SIG-M5 treated with dmso at 0.1 percent for 504 hours (cell line): Measurements from ENCODE around the gene STUB1.
A peak's percentile ranks its signal among the peaks of the same experiment; 100 is the strongest.

Experiments used
- DNase-seq: peaks from one replicate; lab custom pipeline; 2025; ENCODE audit not compliant: unreplicated experiment; lab: John Stamatoyannopoulos, UW

Gene STUB1

DNA sequence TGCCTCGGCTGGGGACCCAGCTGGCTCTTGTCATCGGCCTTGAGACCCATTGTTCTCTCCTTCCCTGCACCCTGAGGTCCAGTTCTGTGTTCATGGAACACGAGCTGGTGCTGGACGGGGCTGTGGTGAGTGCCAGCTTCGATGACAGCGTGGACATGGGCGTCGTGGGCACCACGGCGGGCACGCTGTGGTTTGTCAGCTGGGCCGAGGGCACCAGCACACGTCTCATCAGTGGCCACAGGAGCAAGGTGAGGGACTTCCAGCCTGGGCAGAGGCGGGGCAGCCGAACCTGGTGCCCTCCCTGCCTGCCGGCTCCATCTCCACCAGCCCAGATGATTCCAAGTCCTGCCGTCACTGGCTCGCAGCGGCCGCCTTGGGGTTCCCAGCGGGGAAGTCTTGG, 17.6 kb upstream of the STUB1 start:
- DNase-seq, result no peak

DNA sequence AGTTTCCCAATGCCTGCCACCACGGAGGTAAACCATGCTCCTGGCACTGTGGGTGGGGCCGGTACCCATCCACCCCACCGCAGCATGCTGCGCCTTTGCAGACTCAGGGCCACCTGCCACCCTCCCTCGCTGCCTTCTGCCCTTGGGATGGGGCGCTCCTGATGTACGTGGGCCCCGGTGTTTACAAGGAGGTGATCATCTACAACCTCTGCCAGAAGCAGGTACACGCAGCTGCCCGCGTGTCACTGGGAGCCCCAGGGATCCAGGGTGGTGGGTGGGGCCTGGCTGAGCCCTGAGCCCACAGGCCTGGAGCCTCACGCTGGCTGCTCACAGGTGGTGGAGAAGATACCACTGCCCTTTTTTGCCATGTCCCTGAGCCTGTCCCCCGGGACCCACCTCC, 13.6 kb upstream of the STUB1 start:
- no peak for DNase-seq

DNA sequence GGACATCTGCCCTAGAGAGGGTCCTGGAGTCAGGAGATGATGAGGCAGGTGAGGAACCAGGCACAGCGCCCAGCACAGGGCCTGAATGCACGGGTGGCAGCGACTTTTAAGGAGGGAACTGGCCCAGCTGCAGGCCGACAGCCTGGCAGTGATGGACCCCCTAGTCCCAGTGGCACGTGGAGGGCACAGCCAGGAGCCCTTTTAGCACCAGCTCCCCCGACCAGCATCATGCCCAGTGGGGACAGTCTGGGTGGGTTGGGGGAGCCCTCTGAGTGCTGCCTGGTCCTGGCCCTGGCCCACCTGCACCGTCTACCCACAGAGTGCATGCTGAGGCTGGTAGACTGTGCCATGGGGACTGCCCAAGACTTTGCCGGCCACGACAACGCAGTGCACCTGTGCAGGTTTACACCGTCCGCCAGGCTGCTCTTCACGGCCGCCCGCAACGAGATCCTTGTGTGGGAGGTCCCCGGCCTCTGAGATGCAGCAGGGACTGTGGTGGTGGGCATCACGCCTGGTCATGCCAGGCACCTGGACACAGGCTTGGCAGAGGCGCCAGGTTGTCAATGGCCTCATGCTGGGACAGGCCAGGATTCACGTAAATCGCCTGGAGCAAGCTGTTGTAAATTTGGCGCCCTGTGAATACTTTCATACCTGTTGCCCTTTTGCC, 13.0 kb upstream of the STUB1 start:
- DNase-seq, result no peak

DNA sequence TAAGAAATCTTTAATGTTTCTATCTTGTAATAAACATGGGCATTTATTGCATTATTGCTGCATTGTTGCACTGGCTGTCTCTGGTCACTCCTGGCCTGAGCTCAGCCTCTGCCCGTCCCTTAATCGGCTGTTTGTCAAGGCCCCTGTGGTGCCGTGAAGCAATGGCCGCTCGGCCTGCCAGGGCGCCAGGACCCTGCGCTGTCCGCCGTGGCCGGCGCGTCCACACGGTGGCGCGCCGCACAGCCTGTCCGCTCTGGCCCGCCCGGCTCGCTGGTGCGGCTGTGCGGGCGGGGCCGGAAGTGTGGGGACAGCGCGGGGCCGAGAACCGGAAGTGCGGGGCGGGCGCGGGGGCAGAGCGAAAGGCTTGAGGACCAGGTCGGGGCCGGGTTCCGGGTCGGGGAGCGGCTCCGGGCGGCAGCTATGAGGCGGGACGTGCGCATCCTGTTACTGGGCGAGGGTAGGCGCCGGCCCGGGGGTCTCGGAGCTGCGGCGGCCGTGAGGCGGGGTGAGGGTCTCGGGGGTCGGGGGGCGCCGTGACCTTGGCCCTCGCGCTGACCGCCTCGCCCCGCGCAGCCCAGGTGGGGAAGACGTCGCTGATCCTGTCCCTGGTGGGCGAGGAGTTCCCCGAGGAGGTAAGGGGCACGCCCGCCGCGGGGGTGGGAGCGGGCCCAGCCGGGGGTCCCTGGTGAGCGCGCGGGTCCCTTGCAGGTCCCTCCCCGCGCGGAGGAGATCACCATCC, 12.3 kb upstream of the STUB1 start, which contains the start of gene RHOT2:
TSS of gene RHOT2 (plus strand) at position 353 of the 739 bp plus-strand sequence. CDS start at position 421, 68 bp downstream.
- DNase-seq, result peak; percentile 79

DNA sequence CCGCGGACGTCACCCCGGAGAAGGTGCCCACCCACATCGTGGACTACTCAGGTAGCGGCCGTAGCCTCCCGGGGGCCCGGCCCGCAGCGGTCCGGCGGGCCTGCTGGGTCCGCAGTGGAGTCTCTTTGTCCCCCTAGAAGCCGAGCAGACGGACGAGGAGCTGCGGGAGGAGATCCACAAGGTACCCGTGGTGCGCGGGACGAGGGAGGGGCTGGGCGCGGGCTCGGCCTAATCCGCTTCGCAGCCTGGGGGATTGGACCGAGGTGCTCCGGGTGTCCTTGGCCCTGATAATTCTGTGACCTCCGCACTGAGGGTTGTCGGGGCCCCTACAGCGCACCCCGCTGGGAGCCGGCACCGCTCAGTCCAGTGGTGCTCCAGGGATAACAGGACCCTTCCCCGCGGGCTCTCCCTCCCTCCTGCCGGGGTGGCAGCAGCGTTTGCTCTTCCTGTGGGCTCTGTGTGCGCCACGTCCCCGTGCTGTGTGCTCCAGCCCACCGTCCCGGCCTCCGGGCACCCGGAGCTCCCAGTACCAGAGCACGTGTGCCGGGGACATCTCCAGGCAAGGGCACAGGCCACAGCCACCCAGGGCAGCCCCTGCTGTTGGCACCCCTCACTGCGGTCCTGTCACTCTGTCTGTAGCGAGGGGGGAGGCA, 11.6 kb upstream of the STUB1 start:
- DNase-seq, result no peak

DNA sequence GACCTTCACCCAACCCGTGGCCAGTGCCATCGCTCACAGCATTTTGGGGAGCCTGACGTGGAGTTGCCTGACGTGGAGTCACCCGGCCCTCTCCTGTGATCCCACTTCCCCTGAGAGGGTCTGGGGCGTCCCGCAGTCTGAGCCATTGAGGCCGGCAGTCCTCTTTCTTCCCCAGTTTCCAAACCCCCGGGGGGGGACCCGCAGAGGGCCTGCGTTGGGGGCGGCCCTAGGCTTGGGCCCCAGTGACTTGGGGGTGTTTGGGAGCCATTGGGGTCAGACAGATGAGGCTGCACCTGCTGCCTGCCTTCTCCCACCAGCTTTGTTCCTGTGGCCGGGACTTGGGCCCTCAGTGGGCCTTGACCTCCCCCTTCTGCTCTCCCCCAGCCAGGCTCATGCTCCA, 10.5 kb upstream of the STUB1 start:
- no peak for DNase-seq

DNA sequence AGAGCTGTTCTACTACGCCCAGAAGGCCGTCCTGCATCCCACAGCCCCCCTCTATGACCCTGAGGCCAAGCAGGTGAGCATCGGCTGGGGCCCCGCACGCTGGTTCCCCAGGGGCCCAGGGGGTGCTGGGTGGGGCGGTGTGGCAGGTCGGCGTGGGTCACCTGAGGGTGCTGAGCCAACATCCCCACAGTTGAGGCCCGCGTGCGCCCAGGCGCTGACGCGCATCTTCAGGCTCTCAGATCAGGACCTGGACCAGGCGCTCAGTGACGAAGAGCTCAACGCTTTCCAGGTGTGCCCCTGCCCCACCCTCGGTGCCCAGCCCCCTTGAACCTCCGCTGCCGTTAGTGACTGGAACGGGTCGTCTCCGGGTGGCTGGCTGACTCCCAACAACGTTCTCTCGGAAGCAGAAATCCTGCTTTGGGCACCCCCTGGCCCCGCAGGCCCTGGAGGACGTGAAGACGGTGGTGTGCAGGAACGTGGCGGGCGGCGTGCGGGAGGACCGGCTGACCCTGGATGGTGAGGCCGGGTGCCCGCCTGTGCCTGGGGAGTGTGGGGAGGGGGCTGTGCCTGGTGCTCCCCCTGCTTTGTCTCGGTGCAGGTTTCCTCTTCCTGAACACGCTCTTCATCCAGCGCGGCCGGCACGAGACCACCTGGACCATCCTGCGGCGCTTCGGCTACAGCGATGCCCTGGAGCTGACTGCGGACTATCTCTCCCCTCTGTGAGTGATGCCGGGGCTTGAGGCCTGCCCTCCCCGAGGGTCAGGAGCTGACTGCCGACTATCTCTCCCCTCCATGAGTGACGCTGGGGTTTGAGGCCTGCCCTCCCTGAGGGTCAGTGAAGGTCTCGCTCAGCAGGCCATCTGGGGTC, 9.5 kb upstream of the STUB1 start:
- DNase-seq, result no peak

DNA sequence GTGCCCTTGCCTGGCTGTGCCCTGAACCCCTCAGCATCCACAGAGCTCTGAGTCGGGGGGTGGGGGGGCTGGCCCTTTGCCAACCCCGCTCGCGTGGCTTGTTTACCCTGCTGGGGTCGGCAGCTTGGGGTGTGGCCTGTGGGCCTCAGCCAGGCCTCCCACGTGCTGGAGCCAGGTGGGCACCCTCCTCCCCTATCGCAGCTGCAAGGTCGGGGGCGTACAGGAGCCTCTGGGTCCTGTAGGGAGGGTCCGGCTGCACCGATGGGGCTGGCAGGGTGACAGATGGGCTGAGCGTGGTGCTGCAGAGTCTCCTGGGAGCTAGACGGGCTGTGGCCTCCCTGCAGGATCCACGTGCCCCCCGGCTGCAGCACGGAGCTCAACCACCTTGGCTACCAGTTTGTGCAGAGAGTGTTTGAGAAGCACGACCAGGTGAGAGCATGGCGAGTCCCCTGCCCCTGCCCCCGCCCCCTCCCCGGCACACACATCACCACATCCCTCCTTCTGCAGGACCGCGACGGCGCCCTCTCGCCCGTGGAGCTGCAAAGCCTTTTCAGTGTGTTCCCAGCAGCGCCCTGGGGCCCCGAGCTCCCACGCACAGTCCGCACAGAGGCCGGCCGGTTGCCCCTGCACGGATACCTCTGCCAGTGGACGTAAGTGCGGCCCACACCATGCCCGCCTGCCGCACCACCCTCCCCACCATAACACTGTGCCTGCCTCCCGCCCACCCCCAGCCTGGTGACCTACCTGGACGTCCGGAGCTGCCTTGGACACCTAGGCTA, 8.7 kb upstream of the STUB1 start:
- no peak for DNase-seq

DNA sequence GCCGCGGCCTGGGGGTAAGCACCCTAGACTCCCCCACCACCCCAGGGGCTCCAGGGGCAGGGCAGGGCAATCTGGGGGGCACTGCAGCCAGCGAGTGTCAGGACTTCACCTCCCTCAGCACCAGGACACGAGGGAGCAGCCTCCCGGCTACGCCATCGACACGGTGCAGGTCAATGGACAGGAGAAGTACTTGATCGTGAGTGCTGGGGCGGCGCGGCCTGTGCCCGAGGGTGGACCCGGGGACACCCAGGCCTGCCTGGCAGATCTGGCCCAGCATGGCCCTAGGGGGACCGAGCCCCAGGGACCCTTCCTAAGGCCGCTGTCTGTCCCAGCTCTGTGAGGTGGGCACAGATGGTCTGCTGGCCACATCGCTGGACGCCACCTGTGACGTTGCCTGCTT, 7.8 kb upstream of the STUB1 start:
- no peak for DNase-seq

DNA sequence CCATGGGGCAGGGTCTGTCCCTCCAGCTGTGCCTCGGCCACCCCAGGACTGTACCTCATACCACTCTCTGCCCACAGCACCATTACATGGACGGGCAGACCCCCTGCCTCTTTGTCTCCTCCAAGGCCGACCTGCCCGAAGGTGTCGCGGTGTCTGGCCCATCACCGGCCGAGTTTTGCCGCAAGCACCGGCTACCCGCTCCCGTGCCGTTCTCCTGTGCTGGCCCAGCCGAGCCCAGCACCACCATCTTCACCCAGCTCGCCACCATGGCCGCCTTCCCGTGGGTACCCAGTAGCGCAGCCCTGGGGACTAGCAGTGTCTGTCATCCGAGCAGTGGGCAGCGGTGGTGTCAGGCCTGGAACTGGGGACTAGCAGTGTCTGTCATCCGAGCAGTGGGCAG, 7.4 kb upstream of the STUB1 start:
- DNase-seq, result no peak

DNA sequence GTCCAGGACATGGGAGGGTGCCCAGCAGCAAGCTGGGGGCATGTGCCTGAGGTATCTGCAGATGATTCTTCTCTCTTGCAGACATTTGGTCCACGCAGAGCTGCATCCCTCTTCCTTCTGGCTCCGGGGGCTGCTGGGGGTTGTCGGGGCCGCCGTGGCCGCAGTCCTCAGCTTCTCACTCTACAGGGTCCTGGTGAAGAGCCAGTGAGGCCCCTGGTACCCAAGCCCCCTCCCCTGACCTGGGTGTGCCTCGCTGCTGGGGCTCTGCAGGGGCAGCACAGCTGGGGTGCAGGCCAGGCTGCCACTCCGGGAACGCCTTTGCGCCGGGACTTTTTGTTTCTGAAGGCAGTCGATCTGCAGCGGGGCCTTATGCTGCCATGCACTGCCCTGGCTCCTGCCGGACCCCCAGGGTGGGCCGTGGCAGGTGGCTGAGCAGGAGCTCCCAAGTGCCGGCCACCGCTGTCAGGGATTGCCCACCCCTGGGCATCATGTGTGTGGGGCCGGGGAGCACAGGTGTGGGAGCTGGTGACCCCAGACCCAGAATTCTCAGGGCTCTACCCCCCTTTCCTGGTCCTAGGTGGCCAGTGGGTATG, 6.7 kb upstream of the STUB1 start:
- DNase-seq, result no peak

DNA sequence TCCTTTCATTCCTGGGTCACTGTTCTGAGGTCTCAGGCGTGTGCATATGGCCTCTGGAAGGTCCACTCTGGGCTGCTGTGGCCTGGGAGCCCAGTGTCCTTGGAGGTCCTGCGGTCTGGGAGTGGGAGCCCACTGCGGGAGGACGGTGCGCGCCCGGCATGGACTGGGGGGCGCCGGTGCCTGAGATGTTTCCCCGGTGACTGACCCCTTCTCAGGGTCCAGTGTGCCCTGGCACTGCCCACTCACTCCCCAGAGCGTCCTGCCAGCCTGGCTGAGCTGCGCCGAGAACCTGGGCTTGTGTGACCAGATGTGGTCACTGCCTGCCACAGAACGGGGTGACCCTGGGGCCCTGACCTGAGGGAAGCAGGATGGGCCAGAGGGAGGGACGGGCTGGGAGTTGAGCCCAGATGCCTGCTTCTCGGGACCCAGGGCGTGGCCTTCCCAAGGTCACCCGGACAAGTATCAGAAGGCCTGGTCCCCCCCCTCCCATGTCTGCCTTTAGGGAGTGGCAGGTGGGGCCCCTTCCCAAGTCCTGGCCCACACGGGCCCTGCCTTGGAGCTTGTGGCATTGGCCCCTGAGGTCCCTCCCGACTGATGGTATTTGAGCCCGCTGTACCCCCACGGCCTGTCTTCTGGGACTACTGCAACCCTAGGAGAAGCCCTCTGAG, 5.9 kb upstream of the STUB1 start:
- no peak for DNase-seq

DNA sequence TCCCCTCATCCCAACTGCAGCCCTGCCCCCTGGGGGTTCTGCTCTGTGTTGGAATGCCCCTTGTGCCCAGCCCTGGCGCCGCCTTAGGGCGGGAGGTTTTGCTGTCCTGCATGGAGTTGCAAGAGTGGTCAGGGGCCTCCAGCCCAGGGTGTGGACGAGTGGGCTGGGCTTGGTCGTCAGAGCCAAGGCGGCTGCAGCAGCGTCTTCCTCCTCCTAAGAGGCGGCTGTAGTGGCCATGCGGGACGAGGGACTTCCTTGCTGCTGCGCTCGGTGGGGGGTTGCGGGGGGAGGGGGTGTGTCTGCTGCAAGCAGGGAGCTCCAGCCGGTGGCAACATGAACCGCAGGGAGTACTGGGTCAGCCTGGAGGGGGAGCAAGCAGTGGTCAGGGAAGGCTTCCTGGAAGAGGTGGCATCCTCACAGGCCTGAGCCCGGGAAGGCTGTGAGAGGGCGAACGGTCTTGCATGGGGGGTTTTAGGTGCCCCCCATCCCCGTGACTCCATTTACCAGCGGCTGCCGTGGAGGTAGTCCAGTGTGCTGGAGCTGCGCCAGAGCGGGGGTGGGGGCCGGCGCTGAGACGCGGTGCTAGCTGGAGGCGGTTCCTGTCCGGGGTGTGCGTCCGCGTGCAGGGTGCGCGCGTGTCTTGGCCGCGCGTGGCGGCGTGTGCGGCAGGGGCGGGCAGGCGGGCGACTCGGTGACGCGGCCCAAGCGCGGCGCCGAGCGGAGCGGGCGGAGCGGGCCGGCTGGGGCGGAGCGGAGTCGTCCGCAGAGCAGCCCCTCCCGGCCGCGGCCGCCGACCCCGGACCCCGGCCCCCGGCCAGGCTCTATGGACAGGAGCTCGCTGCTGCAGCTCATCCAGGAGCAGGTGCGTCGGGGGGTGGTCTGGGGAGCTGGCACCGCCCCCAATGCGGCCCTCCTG, 5.0 kb upstream of the STUB1 start, which contains the start of gene RHBDL1:
TSS of gene RHBDL1 (plus strand) at position 704 of the 916 bp plus-strand sequence. CDS start at position 824, 120 bp downstream.
- no peak for DNase-seq

DNA sequence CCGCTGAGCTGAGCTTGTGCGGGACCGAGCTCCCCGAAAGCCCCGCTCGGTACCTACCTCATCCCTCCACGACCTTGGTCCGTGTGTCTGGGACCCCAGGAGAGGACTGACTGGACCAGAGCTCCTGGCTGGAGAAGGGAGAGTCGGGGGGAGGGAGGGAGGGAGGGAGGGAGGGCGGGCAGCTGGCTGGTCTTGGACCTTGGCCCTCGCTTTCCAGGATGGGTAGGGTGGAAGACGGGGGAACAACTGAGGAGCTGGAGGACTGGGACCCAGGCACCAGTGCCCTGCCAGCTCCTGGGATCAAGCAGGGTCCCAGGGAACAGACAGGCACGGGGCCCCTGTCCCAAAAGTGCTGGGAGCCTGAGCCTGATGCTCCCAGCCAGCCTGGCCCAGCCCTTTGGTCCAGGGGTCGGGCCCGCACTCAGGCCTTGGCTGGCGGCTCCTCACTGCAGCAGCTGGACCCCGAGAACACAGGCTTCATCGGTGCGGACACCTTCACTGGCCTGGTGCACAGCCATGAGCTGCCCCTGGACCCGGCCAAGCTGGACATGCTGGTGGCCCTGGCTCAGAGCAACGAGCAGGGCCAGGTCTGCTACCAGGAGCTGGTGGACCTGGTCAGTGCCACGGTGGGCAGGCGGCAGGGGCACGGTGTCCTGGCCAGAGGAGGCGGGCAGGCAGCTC, 4.2 kb upstream of the STUB1 start:
- DNase-seq, result no peak

DNA sequence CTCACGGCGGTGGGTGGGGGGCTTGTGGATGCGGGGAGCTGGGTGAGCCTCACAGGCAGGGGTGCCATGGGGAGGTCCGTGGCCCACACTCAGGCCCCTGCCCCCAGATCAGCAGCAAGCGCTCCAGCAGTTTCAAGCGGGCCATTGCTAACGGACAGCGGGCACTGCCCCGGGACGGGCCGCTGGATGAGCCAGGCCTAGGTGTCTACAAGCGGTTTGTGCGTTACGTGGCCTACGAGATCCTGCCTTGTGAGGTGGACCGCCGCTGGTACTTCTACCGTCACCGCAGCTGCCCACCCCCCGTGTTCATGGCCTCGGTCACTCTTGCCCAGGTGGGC, 3.7 kb upstream of the STUB1 start:
- DNase-seq, result no peak

DNA sequence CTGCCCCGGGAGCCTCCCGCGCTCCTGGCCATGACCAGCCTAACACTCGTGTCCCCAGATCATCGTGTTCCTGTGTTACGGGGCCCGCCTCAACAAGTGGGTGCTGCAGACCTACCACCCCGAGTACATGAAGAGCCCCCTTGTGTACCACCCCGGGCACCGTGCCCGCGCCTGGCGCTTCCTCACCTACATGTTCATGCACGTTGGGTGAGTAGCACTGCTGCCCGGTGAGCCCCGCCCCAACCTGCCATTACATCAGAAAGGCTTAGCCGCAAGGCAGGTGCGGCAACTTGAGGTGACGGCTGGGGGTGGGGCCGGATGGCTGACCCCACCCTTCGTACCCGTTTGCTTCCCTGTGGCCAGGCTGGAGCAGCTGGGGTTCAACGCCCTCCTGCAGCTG, 3.3 kb upstream of the STUB1 start:
- DNase-seq, result no peak

DNA sequence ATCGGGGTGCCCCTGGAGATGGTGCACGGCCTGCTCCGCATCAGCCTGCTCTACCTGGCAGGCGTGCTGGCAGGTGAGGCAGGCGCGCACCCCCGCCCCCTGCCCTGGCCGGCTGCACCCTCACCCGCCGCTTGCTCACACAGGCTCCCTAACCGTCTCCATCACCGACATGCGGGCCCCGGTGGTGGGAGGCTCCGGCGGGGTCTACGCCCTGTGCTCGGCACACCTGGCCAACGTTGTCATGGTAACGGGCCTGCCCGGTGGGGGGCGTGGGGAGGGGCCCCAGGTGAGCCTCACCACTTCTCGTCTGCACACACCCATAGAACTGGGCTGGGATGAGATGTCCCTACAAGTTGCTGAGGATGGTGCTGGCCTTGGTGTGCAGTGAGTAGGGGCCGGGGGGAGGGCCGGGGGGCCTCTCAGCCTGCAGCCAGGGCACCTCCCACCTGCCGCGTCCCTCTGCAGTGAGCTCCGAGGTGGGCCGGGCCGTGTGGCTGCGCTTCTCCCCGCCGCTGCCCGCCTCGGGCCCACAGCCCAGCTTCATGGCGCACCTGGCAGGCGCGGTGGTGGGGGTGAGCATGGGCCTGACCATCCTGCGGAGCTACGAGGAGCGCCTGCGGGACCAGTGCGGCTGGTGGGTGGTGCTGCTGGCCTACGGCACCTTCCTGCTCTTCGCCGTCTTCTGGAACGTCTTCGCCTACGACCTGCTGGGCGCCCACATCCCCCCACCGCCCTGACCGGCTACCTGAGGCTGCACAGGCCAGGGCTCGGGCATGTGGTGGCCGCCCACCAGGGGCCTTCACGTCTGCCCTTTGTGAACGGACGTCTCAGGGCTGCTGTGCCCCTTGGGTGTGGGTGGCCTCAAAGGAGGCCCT, 2.7 kb upstream of the STUB1 start:
- DNase-seq, result no peak
